H9 (cell line): ENCODE measurements around the gene PFKL. TPM values are rescaled to one million over a fixed set of nuclear protein-coding genes. Genes with fewer than 3 reads are reported as not detected.
A peak's percentile ranks its signal among the peaks of the same experiment; 100 is the strongest.

Experiments used
- DNase-seq: peaks from one replicate; pipeline ENCODE4 v3.0.0-alpha.2; 2017
- H2AFZ ChIP-seq: one replicate; pipeline ENCODE4 v1.6.1; 2013; ENCODE audit warnings: mild to moderate bottlenecking, low read length, control low read depth, moderate library complexity
- H2AK5ac ChIP-seq: 2 replicates; pipeline ENCODE4 v1.6.1; 2013; ENCODE audit warnings: low read length, control low read depth, mixed read lengths; ENCODE audit not compliant: insufficient read length
- H2BK120ac ChIP-seq: one replicate; pipeline ENCODE4 v1.6.1; 2013; ENCODE audit warnings: low read depth, mild to moderate bottlenecking, low read length, control low read depth, inconsistent platforms; ENCODE audit not compliant: poor library complexity, severe bottlenecking
- H2BK12ac ChIP-seq: 2 replicates; pipeline ENCODE4 v1.6.1; 2013; ENCODE audit warnings: low read length, control low read depth, mixed read lengths, low read depth; ENCODE audit not compliant: insufficient read length
- H2BK15ac ChIP-seq: 2 replicates; pipeline ENCODE4 v1.6.1; 2013; ENCODE audit warnings: low read depth, low read length, control low read depth
- H2BK20ac ChIP-seq: one replicate; pipeline ENCODE4 v1.6.1; 2013; ENCODE audit warnings: low read depth, mild to moderate bottlenecking, low read length, control low read depth, inconsistent platforms; ENCODE audit not compliant: poor library complexity, severe bottlenecking
- H2BK5ac ChIP-seq: 2 replicates; pipeline ENCODE4 v1.6.1; 2013; ENCODE audit warnings: low read length, control low read depth, mixed read lengths; ENCODE audit not compliant: insufficient read length
- H3K14ac ChIP-seq: 2 replicates; pipeline ENCODE4 v1.6.1; 2013; ENCODE audit warnings: low read length, control low read depth; ENCODE audit not compliant: insufficient read depth
- H3K18ac ChIP-seq: 2 replicates; pipeline ENCODE4 v1.6.1; 2013; ENCODE audit warnings: low read depth, mild to moderate bottlenecking, mixed read lengths, low read length, control low read depth; ENCODE audit not compliant: insufficient read length
- H3K23ac ChIP-seq: 2 replicates; pipeline ENCODE4 v1.6.1; 2013; ENCODE audit warnings: low read length, control low read depth, mixed read lengths, low read depth; ENCODE audit not compliant: insufficient read length
- H3K23me2 ChIP-seq: 2 replicates; pipeline ENCODE4 v1.6.1; 2013; ENCODE audit warnings: low read depth, mild to moderate bottlenecking, mixed read lengths, low read length, control low read depth; ENCODE audit not compliant: insufficient read length, poor library complexity, severe bottlenecking
- H3K27ac ChIP-seq: 2 replicates; pipeline ENCODE4 v1.5.1; 2013; ENCODE audit warnings: low read length, control low read depth, mixed read lengths, low read depth; ENCODE audit not compliant: insufficient read length
- H3K27me3 ChIP-seq: 2 replicates; pipeline ENCODE4 v1.6.1; 2013; ENCODE audit warnings: low read length, control low read depth, inconsistent platforms; ENCODE audit not compliant: insufficient read depth
- H3K4ac ChIP-seq: 2 replicates; pipeline ENCODE4 v1.6.1; 2013; ENCODE audit warnings: low read depth, mild to moderate bottlenecking, control low read depth, inconsistent platforms, low read length, moderate library complexity
- H3K4me1 ChIP-seq: 2 replicates; pipeline ENCODE4 v1.6.1; 2013; ENCODE audit warnings: low read length, control low read depth, inconsistent platforms; ENCODE audit not compliant: insufficient read depth
- H3K4me2 ChIP-seq: 2 replicates; pipeline ENCODE4 v1.6.1; 2013; ENCODE audit warnings: low read length, control low read depth, mixed read lengths; ENCODE audit not compliant: insufficient read length, insufficient read depth
- H3K56ac ChIP-seq: 2 replicates; pipeline ENCODE4 v1.6.1; 2013; ENCODE audit warnings: low read depth, mild to moderate bottlenecking, mixed read lengths, low read length, control low read depth; ENCODE audit not compliant: insufficient read length
- H3K79me1 ChIP-seq: 2 replicates; pipeline ENCODE4 v1.6.1; 2013; ENCODE audit warnings: low read depth, mild to moderate bottlenecking, moderate library complexity, low read length, control low read depth, inconsistent platforms; ENCODE audit not compliant: insufficient read depth, poor library complexity, severe bottlenecking
- H3K79me2 ChIP-seq: 2 replicates; pipeline ENCODE4 v1.6.1; 2013; ENCODE audit warnings: low read length, control low read depth, inconsistent platforms; ENCODE audit not compliant: insufficient read depth
- H3K9ac ChIP-seq: 2 replicates; pipeline ENCODE4 v1.6.1; 2013; ENCODE audit warnings: low read length, control low read depth, mixed read lengths; ENCODE audit not compliant: insufficient read length; ENCODE audit errors: extremely low read depth
- H3K9me3 ChIP-seq: one replicate; pipeline ENCODE4 v1.6.1; 2013; ENCODE audit warnings: low read depth, low read length, inconsistent platforms; ENCODE audit not compliant: control insufficient read depth
- H3T11ph ChIP-seq: one replicate; pipeline ENCODE4 v1.6.1; 2013; ENCODE audit warnings: mild to moderate bottlenecking, low read length, control low read depth, inconsistent platforms
- H4K20me1 ChIP-seq: one replicate; pipeline ENCODE4 v1.6.1; 2013; ENCODE audit not compliant: control insufficient read depth, insufficient read length, insufficient read depth
- H4K5ac ChIP-seq: 2 replicates; pipeline ENCODE4 v1.6.1; 2013; ENCODE audit warnings: low read depth, mild to moderate bottlenecking, mixed read lengths, low read length, control low read depth; ENCODE audit not compliant: insufficient read length
- H4K8ac ChIP-seq: replicated peaks from 2 replicates; pipeline ENCODE4 v1.6.1; 2013; ENCODE audit warnings: low read length, control low read depth, mixed read lengths, low read depth; ENCODE audit not compliant: insufficient read length
- H4K91ac ChIP-seq: 2 replicates; pipeline ENCODE4 v1.6.1; 2013; ENCODE audit warnings: low read depth, mild to moderate bottlenecking, moderate library complexity, mixed read lengths, low read length, control low read depth; ENCODE audit not compliant: insufficient read length
- H3K27ac Mint-ChIP-seq, 3 experiments: 2 replicates in 2 of 3; 3 replicates in 1 of 3; pipeline ENCODE4 v1.8.0; 2020 to 2021; ENCODE audit warnings: mixed read lengths in 3 of 3, mild to moderate bottlenecking in 1 of 3, moderate library complexity in 1 of 3
- H3K27me3 Mint-ChIP-seq: 2 replicates; pipeline ENCODE4 v1.8.0; 2021; ENCODE audit warnings: low read depth, mild to moderate bottlenecking, moderate library complexity, mixed read lengths
- H3K36me3 Mint-ChIP-seq, 3 experiments: 2 replicates in 2 of 3; 3 replicates in 1 of 3; pipeline ENCODE4 v1.8.0; 2020 to 2021; ENCODE audit warnings: low read depth in 3 of 3, mixed read lengths in 3 of 3; ENCODE audit not compliant: insufficient read depth in 1 of 3
- H3K4me1 Mint-ChIP-seq, 2 experiments: 2 replicates each; pipeline ENCODE4 v1.8.0; 2020; ENCODE audit warnings: mixed read lengths in 2 of 2
- H3K4me3 Mint-ChIP-seq, 2 experiments: 2 replicates in 1 of 2; 3 replicates in 1 of 2; pipeline ENCODE4 v1.8.0; 2020 to 2021; ENCODE audit warnings: mild to moderate bottlenecking in 2 of 2, mixed read lengths in 2 of 2, moderate library complexity in 1 of 2
- H3K9me3 Mint-ChIP-seq, 2 experiments: 2 replicates in 1 of 2; 3 replicates in 1 of 2; pipeline ENCODE4 v1.8.0; 2020; ENCODE audit warnings: mild to moderate bottlenecking in 2 of 2, mixed read lengths in 2 of 2, moderate library complexity in 1 of 2
- WGBS: extraction: QIAGEN DNeasy Blood & Tissue Kit; methylation state at CpG from one replicate; pipeline ENCODE4 v1.1.7; 2013; ENCODE audit warnings: missing lambda C conversion rate, low lambda C conversion rate, mixed read lengths; ENCODE audit not compliant: insufficient read length; ENCODE audit errors: extremely low coverage; 5-methylcytosine and 5-hydroxymethylcytosine counted together
- total RNA-seq: library from RNA; stranded (reverse); gene quantifications from 2 replicates; pipeline ENCODE4 v1.2.1, GENCODE V29; 2021
- TF ChIP-seq, protein P1 (sequence below): fragments of 200-600 bp; sonication (generic); conservative IDR thresholded peaks from 3 replicates; pipeline ENCODE4 v1.8.0; 2021; ENCODE audit warnings: antibody characterized with exemption, mild to moderate bottlenecking

The PFKL gene
- total RNA-seq, 1 experiment from 2014 or later: 107 TPM

DNA sequence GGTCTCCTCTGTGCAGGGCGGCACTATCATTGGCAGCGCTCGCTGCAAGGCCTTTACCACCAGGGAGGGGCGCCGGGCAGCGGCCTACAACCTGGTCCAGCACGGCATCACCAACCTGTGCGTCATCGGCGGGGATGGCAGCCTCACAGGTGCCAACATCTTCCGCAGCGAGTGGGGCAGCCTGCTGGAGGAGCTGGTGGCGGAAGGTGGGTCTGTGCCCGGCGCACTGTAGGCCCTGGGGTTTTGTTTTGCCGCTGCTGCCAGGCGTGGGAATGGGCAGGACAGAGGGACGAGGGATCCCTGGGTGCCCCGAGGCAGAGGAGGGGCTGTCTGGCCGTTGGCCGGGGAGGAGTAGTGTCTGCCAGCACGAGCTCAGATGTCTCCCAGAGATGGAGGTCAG lies 12.2 kb downstream of the PFKL start:
- Histone ChIP-seq H2BK12ac (no peak overlapping the region), H3K79me2 (no peaks in the 10 kb centered on the region), H4K91ac (no peak overlapping the region), H2BK5ac (no peak overlapping the region), H2BK15ac (no peak overlapping the region), H3K18ac (no peak overlapping the region), H3K79me1 (no peaks in the 10 kb centered on the region), H3K9ac (no peak overlapping the region), H2BK120ac (no peak overlapping the region), H3K27me3 (no peaks in the 10 kb centered on the region), H4K20me1 (no peaks in the 10 kb centered on the region), H3K27ac (no peak overlapping the region), H2AK5ac (no peak overlapping the region), H3T11ph (no peak overlapping the region), H2AFZ (no peak overlapping the region), H3K14ac (no peak overlapping the region), H4K8ac (no peak overlapping the region), H4K5ac (no peak overlapping the region), H2BK20ac (no peak overlapping the region), H3K4ac (no peak overlapping the region), H3K4me1 (no peaks in the 10 kb centered on the region), H3K56ac (no peak overlapping the region), H3K9me3 (no peaks in the 10 kb centered on the region), H3K4me2 (no peak overlapping the region), H3K23me2 (no peaks in the 10 kb centered on the region), H3K23ac (no peak overlapping the region)
- DNase-seq: no peak
- TF ChIP-seq, protein P1, sequence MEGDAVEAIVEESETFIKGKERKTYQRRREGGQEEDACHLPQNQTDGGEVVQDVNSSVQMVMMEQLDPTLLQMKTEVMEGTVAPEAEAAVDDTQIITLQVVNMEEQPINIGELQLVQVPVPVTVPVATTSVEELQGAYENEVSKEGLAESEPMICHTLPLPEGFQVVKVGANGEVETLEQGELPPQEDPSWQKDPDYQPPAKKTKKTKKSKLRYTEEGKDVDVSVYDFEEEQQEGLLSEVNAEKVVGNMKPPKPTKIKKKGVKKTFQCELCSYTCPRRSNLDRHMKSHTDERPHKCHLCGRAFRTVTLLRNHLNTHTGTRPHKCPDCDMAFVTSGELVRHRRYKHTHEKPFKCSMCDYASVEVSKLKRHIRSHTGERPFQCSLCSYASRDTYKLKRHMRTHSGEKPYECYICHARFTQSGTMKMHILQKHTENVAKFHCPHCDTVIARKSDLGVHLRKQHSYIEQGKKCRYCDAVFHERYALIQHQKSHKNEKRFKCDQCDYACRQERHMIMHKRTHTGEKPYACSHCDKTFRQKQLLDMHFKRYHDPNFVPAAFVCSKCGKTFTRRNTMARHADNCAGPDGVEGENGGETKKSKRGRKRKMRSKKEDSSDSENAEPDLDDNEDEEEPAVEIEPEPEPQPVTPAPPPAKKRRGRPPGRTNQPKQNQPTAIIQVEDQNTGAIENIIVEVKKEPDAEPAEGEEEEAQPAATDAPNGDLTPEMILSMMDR: no peak
- no CpG with 5 or more reads among the region's 22 CpGs for WGBS
- H3K9me3 Mint-ChIP-seq: no peaks in the 10 kb centered on the region
- no peaks in the 10 kb centered on the region; the same call in none of the 2 replicates for H3K27me3 Mint-ChIP-seq
- H3K4me3 Mint-ChIP-seq: no peak overlapping the region
- peaks cover 10 to 33% (median 32%) of the 10 kb centered on the region in 3 experiments for H3K36me3 Mint-ChIP-seq
- peaks cover 2 to 9% of the 10 kb centered on the region in 2 experiments; a peak in 2 of 4 replicates for H3K4me1 Mint-ChIP-seq
- H3K27ac Mint-ChIP-seq: peak overlapping the region in 2 of 3 experiments; percentile 28 to 48; a peak in 2 of 7 replicates
